ENCODE measurements around the gene RTP2. TPM values are rescaled to one million over a fixed set of nuclear protein-coding genes. Genes with fewer than 3 reads are reported as not detected.
A peak's percentile ranks its signal among the peaks of the same experiment; 100 is the strongest.

RTP2 gene
- not detected for total RNA-seq
- polyA plus RNA-seq, result 0.02 TPM
- long read RNA-seq, donor 1, result 0 reads
- long read RNA-seq, donor 2, result 0 reads
- long read RNA-seq, donor 3, result 0 reads
- long read RNA-seq, donor 4, result 0 reads
- long read RNA-seq, donor 5, result 0 reads
- long read RNA-seq, donor 6, result 0 reads
- long read RNA-seq, donor 7, result 0 reads
- long read RNA-seq, donor 8, result 0 reads
- long read RNA-seq, donor 9, result 0 reads
- long read RNA-seq, donor 10, result 0 reads

DNA sequence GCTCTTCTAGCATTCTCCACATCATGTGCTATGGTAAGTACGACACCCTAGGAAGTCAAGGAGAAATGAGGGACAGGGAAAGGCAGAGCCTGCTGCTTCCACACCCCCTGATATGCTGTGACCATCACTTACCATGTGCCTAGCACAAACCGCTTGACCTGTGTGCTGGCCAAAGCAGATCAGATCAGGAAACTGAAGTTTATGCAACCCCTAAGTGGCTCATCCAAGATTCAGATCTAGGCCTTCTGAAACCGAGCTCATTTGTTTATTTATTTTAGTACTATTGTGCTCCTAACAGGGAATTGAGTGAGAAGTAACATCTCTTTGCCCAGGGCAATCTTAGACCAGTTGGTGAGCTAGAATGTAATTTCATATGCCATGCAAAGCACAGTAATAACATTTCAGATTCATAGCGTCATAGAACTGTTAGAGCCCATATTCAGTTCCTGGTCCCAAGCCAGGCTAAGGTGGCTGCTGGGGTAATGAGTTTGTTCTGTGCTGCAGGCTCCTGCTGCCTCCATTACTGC, at the start of gene RTP2:
RTP2 (minus strand) TSS at position 51 of the 527 bp plus-strand sequence. CDS start 429 bp downstream, outside the sequence.
- DNase-seq (ENCODE audit: low read depth in 6 of 9, low spot score in 9 of 9), result no peak
- Histone ChIP-seq H3K27ac (ENCODE audit: low read depth in 1 of 2, low read length in 1 of 2) (no peak within 1 kb of the TSS), H3K27me3 (ENCODE audit: control insufficient read depth in 2 of 2, insufficient read depth in 1 of 2, low read length in 1 of 2) (no peaks in the 10 kb centered on the region), H3K4me1 (ENCODE audit: control insufficient read depth in 2 of 2, insufficient read depth in 2 of 2, low read length in 2 of 2) (no peaks in the 10 kb centered on the region), H3K9me3 (ENCODE audit: control insufficient read depth in 2 of 2, insufficient read depth in 1 of 2, low read length in 1 of 2) (no peaks in the 10 kb centered on the region), H3K36me3 (ENCODE audit: control insufficient read depth in 2 of 2, insufficient read depth in 2 of 2, low read length in 1 of 2) (no peaks in the 10 kb centered on the region), H3K4me3 (ENCODE audit: low read length in 2 of 2) (no peak within 1 kb of the TSS)
- 70% methylated on average over 4 of the region's 4 CpGs for WGBS

DNA sequence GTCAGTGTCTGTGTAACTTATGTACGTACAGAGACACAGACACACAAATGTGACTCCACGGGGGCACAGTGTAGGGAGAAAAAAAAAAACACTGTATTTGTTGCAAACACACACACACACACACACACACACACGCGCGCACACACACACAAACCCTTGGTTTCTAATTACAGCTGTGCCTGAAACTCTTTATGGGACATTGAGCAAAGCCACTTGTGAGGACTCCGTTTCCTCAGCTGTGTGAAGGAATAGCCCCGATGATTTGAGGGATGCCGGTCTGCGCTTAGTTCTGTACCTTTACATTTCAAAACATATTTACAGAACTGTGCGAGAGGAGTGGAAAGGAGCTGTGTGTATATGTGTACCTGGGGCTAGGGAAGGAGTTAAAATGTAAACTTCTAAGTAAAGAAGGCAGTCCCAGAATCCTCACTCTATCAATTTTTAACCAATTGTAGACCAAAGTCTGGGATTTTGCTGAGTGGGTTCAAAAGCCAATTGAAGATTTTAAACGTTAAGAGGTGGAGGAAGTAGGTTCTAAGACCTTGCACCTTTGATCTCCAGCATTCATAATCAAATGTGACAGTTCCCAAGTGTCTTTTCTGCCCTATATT, 48.3 kb upstream of the RTP2 start:
- Histone ChIP-seq H3K9me3 (ENCODE audit: control insufficient read depth in 2 of 2, insufficient read depth in 1 of 2, low read length in 1 of 2) (no peaks in the 10 kb centered on the region), H3K4me1 (ENCODE audit: control insufficient read depth in 2 of 2, insufficient read depth in 2 of 2, low read length in 2 of 2) (peaks cover 26 to 46% of the 10 kb centered on the region in 2 donors), H3K36me3 (ENCODE audit: control insufficient read depth in 2 of 2, insufficient read depth in 2 of 2, low read length in 1 of 2) (no peaks in the 10 kb centered on the region), H3K27me3 (ENCODE audit: control insufficient read depth in 2 of 2, insufficient read depth in 1 of 2, low read length in 1 of 2) (no peaks in the 10 kb centered on the region), H3K27ac (ENCODE audit: low read depth in 1 of 2, low read length in 1 of 2) (peak overlapping the region; percentile 33 to 34), H3K4me3 (ENCODE audit: low read length in 2 of 2) (peak overlapping the region in 1 of 2 donors; percentile 5)
- DNase-seq (ENCODE audit: low read depth in 6 of 9, low spot score in 9 of 9), result peak in 2 of 9 donors; percentile 20 to 64
- WGBS, result 63% methylated on average over 11 of the region's 11 CpGs

GRCh38 chr3:187750006-187750512, 47.7 kb upstream of the RTP2 start:
- Histone ChIP-seq H3K27ac (ENCODE audit: low read depth in 1 of 2, low read length in 1 of 2) (peak overlapping the region; percentile 33 to 34), H3K36me3 (ENCODE audit: control insufficient read depth in 2 of 2, insufficient read depth in 2 of 2, low read length in 1 of 2) (no peaks in the 10 kb centered on the region), H3K27me3 (ENCODE audit: control insufficient read depth in 2 of 2, insufficient read depth in 1 of 2, low read length in 1 of 2) (no peaks in the 10 kb centered on the region), H3K4me3 (ENCODE audit: low read length in 2 of 2) (peak overlapping the region in 1 of 2 donors; percentile 5), H3K4me1 (ENCODE audit: control insufficient read depth in 2 of 2, insufficient read depth in 2 of 2, low read length in 2 of 2) (peaks cover 26 to 46% of the 10 kb centered on the region in 2 donors), H3K9me3 (ENCODE audit: control insufficient read depth in 2 of 2, insufficient read depth in 1 of 2, low read length in 1 of 2) (no peaks in the 10 kb centered on the region)
- 89% methylated on average over 14 of the region's 14 CpGs for WGBS
- no peak for DNase-seq (ENCODE audit: low read depth in 6 of 9, low spot score in 9 of 9)

- no peak overlapping the region for H3K27ac ChIP-seq (ENCODE audit: low read depth in 1 of 2, low read length in 1 of 2)
- no peaks in the 10 kb centered on the region for H3K36me3 ChIP-seq (ENCODE audit: control insufficient read depth in 2 of 2, insufficient read depth in 2 of 2, low read length in 1 of 2)
- 6% methylated on average over 2 of the region's 2 CpGs for WGBS
- no peak overlapping the region for H3K4me3 ChIP-seq (ENCODE audit: low read length in 2 of 2)
- H3K4me1 ChIP-seq (ENCODE audit: control insufficient read depth in 2 of 2, insufficient read depth in 2 of 2, low read length in 2 of 2), result peaks cover 26 to 46% of the 10 kb centered on the region in 2 donors
- H3K27me3 ChIP-seq (ENCODE audit: control insufficient read depth in 2 of 2, insufficient read depth in 1 of 2, low read length in 1 of 2), result no peaks in the 10 kb centered on the region
- peak; percentile 79 to 99 (median 97) for DNase-seq (ENCODE audit: low read depth in 6 of 9, low spot score in 9 of 9)
- no peaks in the 10 kb centered on the region for H3K9me3 ChIP-seq (ENCODE audit: control insufficient read depth in 2 of 2, insufficient read depth in 1 of 2, low read length in 1 of 2)
These were observed 45.7 kb upstream of the RTP2 start for GRCh38 chr3:187748050-187748481.

GRCh38 chr3:187747506-187747905, 45.1 kb upstream of the RTP2 start:
- Histone ChIP-seq H3K9me3 (ENCODE audit: control insufficient read depth in 2 of 2, insufficient read depth in 1 of 2, low read length in 1 of 2) (no peaks in the 10 kb centered on the region), H3K4me3 (ENCODE audit: low read length in 2 of 2) (no peak overlapping the region), H3K4me1 (ENCODE audit: control insufficient read depth in 2 of 2, insufficient read depth in 2 of 2, low read length in 2 of 2) (peaks cover 32 to 51% of the 10 kb centered on the region in 2 donors), H3K36me3 (ENCODE audit: control insufficient read depth in 2 of 2, insufficient read depth in 2 of 2, low read length in 1 of 2) (no peaks in the 10 kb centered on the region), H3K27ac (ENCODE audit: low read depth in 1 of 2, low read length in 1 of 2) (peak overlapping the region in 1 of 2 donors; percentile 98), H3K27me3 (ENCODE audit: control insufficient read depth in 2 of 2, insufficient read depth in 1 of 2, low read length in 1 of 2) (no peaks in the 10 kb centered on the region)
- DNase-seq (ENCODE audit: low read depth in 6 of 9, low spot score in 9 of 9), result peak in 2 of 9 donors; percentile 12 to 18
- 78% methylated on average over 5 of the region's 5 CpGs for WGBS

DNA sequence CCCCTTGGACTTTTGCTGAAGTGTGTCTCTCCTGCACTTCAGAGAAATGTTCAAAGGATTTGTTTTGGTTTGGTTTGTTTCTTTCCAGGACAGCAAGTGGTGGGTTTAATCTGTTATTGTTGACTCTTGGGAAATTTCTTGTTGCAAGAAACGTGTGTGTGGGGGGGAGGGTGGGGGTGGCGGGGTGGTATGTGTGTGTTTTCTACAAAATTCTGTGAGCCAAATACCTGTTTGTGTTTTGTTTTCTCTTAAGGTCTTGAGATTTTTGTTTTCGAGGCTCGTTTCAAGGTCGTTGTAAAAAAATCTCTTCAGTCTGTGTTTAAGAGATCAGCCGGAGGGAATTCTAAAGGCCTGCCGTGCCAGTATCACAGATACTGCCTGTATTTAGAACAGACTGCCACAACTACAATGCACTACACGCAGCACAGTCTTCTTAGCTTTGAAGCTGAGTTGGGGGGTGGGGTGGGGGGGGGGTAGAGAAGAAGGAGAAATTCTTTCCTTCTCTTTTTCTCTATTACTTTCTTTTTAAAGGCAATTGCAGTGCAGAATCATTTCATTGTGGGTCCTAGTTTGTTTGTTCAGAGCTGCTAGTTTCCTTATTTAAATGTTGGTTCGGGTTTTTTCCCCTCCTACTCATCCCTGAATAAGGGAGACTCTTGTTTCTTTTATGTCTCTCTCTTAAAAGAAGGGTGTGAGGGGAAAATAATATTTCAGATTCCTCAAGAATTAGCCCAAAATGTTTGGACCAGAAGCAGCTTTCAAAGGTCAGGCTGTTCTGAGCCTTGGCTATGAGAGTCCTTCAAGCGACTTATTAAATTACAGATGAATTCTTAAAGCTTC, 44.3 kb upstream of the RTP2 start:
- H3K36me3 ChIP-seq (ENCODE audit: control insufficient read depth in 2 of 2, insufficient read depth in 2 of 2, low read length in 1 of 2), result no peaks in the 10 kb centered on the region
- peak in 4 of 9 donors; percentile 38 to 78 (median 53) for DNase-seq (ENCODE audit: low read depth in 6 of 9, low spot score in 9 of 9)
- H3K27ac ChIP-seq (ENCODE audit: low read depth in 1 of 2, low read length in 1 of 2), result peak overlapping the region; percentile 64 to 98
- 52% methylated on average over 10 of the region's 10 CpGs for WGBS
- H3K4me1 ChIP-seq (ENCODE audit: control insufficient read depth in 2 of 2, insufficient read depth in 2 of 2, low read length in 2 of 2), result peaks cover 36 to 59% of the 10 kb centered on the region in 2 donors
- H3K9me3 ChIP-seq (ENCODE audit: control insufficient read depth in 2 of 2, insufficient read depth in 1 of 2, low read length in 1 of 2), result no peaks in the 10 kb centered on the region
- H3K4me3 ChIP-seq (ENCODE audit: low read length in 2 of 2), result peak overlapping the region; percentile 93 to 95
- H3K27me3 ChIP-seq (ENCODE audit: control insufficient read depth in 2 of 2, insufficient read depth in 1 of 2, low read length in 1 of 2), result no peaks in the 10 kb centered on the region

DNA sequence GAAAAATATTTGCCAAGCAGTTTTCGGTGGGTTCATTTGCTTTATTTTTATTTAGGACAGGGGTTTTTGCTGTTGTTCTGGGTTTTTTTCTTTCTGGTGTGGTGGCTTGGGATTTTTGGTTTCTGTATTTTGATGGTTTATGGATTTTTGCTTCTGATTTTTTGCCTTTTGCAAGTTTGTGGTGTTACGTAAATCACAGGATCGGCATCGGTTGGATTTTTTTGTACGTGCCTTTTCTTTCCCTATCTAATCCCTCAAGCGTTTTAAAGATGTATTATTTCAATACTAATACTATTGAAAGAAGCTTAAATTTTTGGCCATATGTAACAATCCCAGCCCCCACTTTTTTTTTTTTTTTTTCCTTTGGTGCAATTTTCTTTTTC, 43.7 kb upstream of the RTP2 start:
- Histone ChIP-seq H3K27me3 (ENCODE audit: control insufficient read depth in 2 of 2, insufficient read depth in 1 of 2, low read length in 1 of 2) (no peaks in the 10 kb centered on the region), H3K4me3 (ENCODE audit: low read length in 2 of 2) (peak overlapping the region; percentile 93 to 95), H3K36me3 (ENCODE audit: control insufficient read depth in 2 of 2, insufficient read depth in 2 of 2, low read length in 1 of 2) (no peaks in the 10 kb centered on the region), H3K4me1 (ENCODE audit: control insufficient read depth in 2 of 2, insufficient read depth in 2 of 2, low read length in 2 of 2) (peaks cover 36 to 60% of the 10 kb centered on the region in 2 donors), H3K9me3 (ENCODE audit: control insufficient read depth in 2 of 2, insufficient read depth in 1 of 2, low read length in 1 of 2) (peaks cover 0 to 3% of the 10 kb centered on the region in 2 donors), H3K27ac (ENCODE audit: low read depth in 1 of 2, low read length in 1 of 2) (peak overlapping the region; percentile 67 to 98)
- WGBS, result 18% methylated on average over 6 of the region's 6 CpGs
- DNase-seq (ENCODE audit: low read depth in 6 of 9, low spot score in 9 of 9), result no peak

DNA sequence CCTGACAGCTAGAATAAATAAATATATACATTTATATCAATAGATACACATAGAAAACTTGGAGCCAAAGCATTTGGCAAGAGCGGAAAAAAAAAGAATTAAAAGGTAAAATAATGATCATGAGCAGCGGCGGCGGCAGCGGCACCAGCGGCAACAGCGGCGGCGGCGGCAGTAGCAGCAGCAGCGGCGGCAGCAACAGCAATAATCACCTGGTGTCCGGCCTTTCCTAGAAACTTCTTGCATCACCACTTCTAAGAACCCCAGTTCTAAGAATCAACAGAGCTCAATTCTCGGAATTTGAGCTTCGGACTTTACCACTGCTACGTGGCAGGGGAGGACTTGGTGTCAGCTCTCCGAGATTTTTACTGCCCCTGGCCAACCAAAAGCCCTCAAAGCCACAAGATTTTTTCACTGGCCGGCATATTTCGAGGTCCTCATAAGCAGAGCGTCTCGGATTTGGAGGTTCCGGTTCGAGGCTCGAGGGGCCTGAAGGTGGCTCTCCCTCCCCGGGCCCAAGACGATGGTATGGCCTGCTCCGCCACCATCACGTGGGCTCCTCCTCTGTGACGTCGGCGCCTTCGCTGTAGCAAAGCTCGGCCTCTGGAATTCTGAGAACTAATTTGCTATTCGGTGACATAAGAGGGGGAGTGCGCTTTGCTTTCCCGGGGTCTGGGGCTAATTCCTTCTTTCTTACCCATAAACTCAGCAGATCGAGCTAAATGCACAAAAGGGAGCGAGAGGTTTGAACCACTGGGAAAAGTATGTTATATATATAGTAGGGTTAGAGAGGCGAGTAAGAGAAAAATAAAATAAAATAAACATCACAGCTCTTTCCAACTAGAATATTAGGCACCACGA, 43.1 kb upstream of the RTP2 start, which contains the start of gene BCL6:
BCL6 (minus strand) TSS at position 268 of the 858 bp plus-strand sequence. CDS start 11,775 bp downstream, outside the sequence.
- Histone ChIP-seq H3K36me3 (ENCODE audit: control insufficient read depth in 2 of 2, insufficient read depth in 2 of 2, low read length in 1 of 2) (no peaks in the 10 kb centered on the region), H3K4me3 (ENCODE audit: low read length in 2 of 2) (peak within 1 kb of the TSS; percentile 93 to 95), H3K27ac (ENCODE audit: low read depth in 1 of 2, low read length in 1 of 2) (peak within 1 kb of the TSS; percentile 97 to 98), H3K27me3 (ENCODE audit: control insufficient read depth in 2 of 2, insufficient read depth in 1 of 2, low read length in 1 of 2) (no peaks in the 10 kb centered on the region), H3K9me3 (ENCODE audit: control insufficient read depth in 2 of 2, insufficient read depth in 1 of 2, low read length in 1 of 2) (peaks cover 0 to 3% of the 10 kb centered on the region in 2 donors), H3K4me1 (ENCODE audit: control insufficient read depth in 2 of 2, insufficient read depth in 2 of 2, low read length in 2 of 2) (peaks cover 33 to 60% of the 10 kb centered on the region in 2 donors)
- peak; percentile 87 to 99 (median 94) for DNase-seq (ENCODE audit: low read depth in 6 of 9, low spot score in 9 of 9)
- WGBS, result under 1% methylated on average over 40 of the region's 40 CpGs

Measured in thymus (tissue), 14 donors.